IMR-90 (cell line): ENCODE results near the gene PIM3. TPM values are rescaled to one million over a fixed set of nuclear protein-coding genes. Genes with fewer than 3 reads are reported as not detected.

Experiments
- ATAC-seq: fragments of 200-7000 bp; cut with Tn5 transposase; 2 replicates; pipeline ENCODE4 v1.9.1; 2020; ENCODE audit warnings: low read depth, mild to moderate bottlenecking, moderate library complexity
- BruUV-seq: library from RNA; stranded (reverse); fragments of 400-500 nt; replicated peaks from 2 replicates; lab custom pipeline; 2021; lab: Mats Ljungman, UMichigan
- CTCF ChIA-PET: fragments of 300-600 bp; formaldehyde crosslinking; extraction: SDS; loops from one replicate; lab custom pipeline; 2021; ENCODE audit warnings: antibody characterized with exemption; lab: Yijun Ruan, JAX
- POLR2A ChIA-PET: fragments of 300-600 bp; sonication (Branson Sonifier 250); formaldehyde crosslinking; loops from one replicate; lab custom pipeline; 2022; ENCODE audit warnings: antibody characterized with exemption; ENCODE audit not compliant: unreplicated experiment; lab: Charles Lee
- DNase-seq: peaks from one replicate; pipeline ENCODE4 v3.0.0; 2013
- H2AFZ ChIP-seq: replicated peaks from 2 replicates; pipeline ENCODE3; 2013; ENCODE audit warnings: low read length, mild to moderate bottlenecking; ENCODE audit not compliant: poor library complexity
- H2AK5ac ChIP-seq: 2 replicates; pipeline ENCODE4 v1.6.1; 2013; ENCODE audit warnings: low read depth, low read length, inconsistent platforms
- H2AK9ac ChIP-seq: replicated peaks from 2 replicates; pipeline ENCODE3; 2013; ENCODE audit warnings: mild to moderate bottlenecking, low read depth, low read length, moderate library complexity; ENCODE audit not compliant: poor library complexity
- H2BK120ac ChIP-seq: 2 replicates; pipeline ENCODE4 v1.6.1; 2013; ENCODE audit warnings: low read depth, low read length, inconsistent platforms
- H2BK15ac ChIP-seq: 3 replicates; pipeline ENCODE4 v1.6.1; 2013; ENCODE audit warnings: low read depth, low read length, inconsistent platforms
- H2BK20ac ChIP-seq: 2 replicates; pipeline ENCODE4 v1.6.1; 2013; ENCODE audit warnings: low read depth, mild to moderate bottlenecking, inconsistent platforms, low read length, moderate library complexity
- H2BK5ac ChIP-seq: 2 replicates; pipeline ENCODE4 v1.6.1; 2013; ENCODE audit warnings: mild to moderate bottlenecking, low read depth, low read length, inconsistent platforms; ENCODE audit not compliant: poor library complexity, severe bottlenecking
- H3K14ac ChIP-seq: replicated peaks from 2 replicates; pipeline ENCODE4 v1.6.1; 2013; ENCODE audit warnings: low read depth, low read length, inconsistent platforms
- H3K18ac ChIP-seq: 2 replicates; pipeline ENCODE4 v1.6.1; 2013; ENCODE audit warnings: low read depth, low read length, control low read depth
- H3K23ac ChIP-seq: 2 replicates; pipeline ENCODE4 v1.6.1; 2013; ENCODE audit warnings: low read depth, low read length, inconsistent platforms
- H3K27ac ChIP-seq: 2 replicates; pipeline ENCODE4 v1.5.1; 2013; ENCODE audit warnings: mild to moderate bottlenecking, control low read depth, low read length; ENCODE audit not compliant: insufficient read depth
- H3K27me3 ChIP-seq: 2 replicates; pipeline ENCODE4 v1.6.1; 2013; ENCODE audit warnings: low read length; ENCODE audit not compliant: control insufficient read depth, insufficient read depth
- H3K36me3 ChIP-seq: 2 replicates; pipeline ENCODE4 v1.6.1; 2013; ENCODE audit warnings: low read length, mixed read lengths; ENCODE audit not compliant: control insufficient read depth, insufficient read depth
- H3K4ac ChIP-seq: 2 replicates; pipeline ENCODE4 v1.6.1; 2013; ENCODE audit warnings: low read depth, low read length, inconsistent platforms
- H3K4me1 ChIP-seq: 2 replicates; pipeline ENCODE4 v1.6.1; 2013; ENCODE audit warnings: low read length, mixed read lengths; ENCODE audit not compliant: control insufficient read depth, insufficient read depth
- H3K4me2 ChIP-seq: 2 replicates; pipeline ENCODE4 v1.6.1; 2013; ENCODE audit warnings: low read depth, mild to moderate bottlenecking, control low read depth, low read length, moderate library complexity
- H3K4me3 ChIP-seq: 2 replicates; pipeline ENCODE4 v1.5.1; 2013; ENCODE audit warnings: low read depth, mild to moderate bottlenecking, control low read depth, low read length, moderate library complexity; ENCODE audit not compliant: insufficient read depth
- H3K56ac ChIP-seq: 2 replicates; pipeline ENCODE4 v1.6.1; 2013; ENCODE audit warnings: low read length, inconsistent platforms; ENCODE audit not compliant: insufficient read depth; ENCODE audit errors: extremely low read depth
- H3K79me1 ChIP-seq, 2 experiments: 2 replicates each; pipeline ENCODE4 v1.6.1; 2013; ENCODE audit warnings: low read length in 2 of 2, inconsistent platforms in 1 of 2, low read depth in 1 of 2
- H3K9ac ChIP-seq: 2 replicates; pipeline ENCODE4 v1.6.1; 2013; ENCODE audit warnings: low read depth, low read length, control low read depth
- H3K9me1 ChIP-seq: 2 replicates; pipeline ENCODE4 v1.6.1; 2013; ENCODE audit warnings: low read length, inconsistent platforms; ENCODE audit not compliant: insufficient read depth
- H3K9me3 ChIP-seq: 2 replicates; pipeline ENCODE4 v1.6.1; 2013; ENCODE audit warnings: low read length; ENCODE audit not compliant: control insufficient read depth, insufficient read depth
- H4K20me1 ChIP-seq: 2 replicates; pipeline ENCODE4 v1.6.1; 2013; ENCODE audit warnings: low read length, inconsistent platforms; ENCODE audit not compliant: insufficient read depth
- H4K5ac ChIP-seq: 2 replicates; pipeline ENCODE4 v1.6.1; 2013; ENCODE audit warnings: mild to moderate bottlenecking, low read depth, low read length, control low read depth
- H4K8ac ChIP-seq, 2 experiments: 2 replicates each; pipeline ENCODE4 v1.6.1; 2013; ENCODE audit warnings: low read depth in 2 of 2, low read length in 2 of 2, control low read depth in 1 of 2, inconsistent platforms in 1 of 2
- H4K91ac ChIP-seq: 2 replicates; pipeline ENCODE4 v1.6.1; 2013; ENCODE audit warnings: low read depth, low read length, inconsistent platforms; ENCODE audit not compliant: insufficient read depth
- FOS ChIP-seq: fragments of 150-350 bp; IDR thresholded peaks from 2 replicates; pipeline ENCODE4 v1.6.1; 2016; ENCODE audit warnings: low read depth, low read length
- WGBS, 2 experiments: methylation state at CpG; one replicate each; pipeline versions ENCODE4 v1.1.5 to v1.1.7; 2013; ENCODE audit warnings: missing lambda C conversion rate in 2 of 2; ENCODE audit not compliant: insufficient read length in 1 of 2; ENCODE audit errors: extremely low coverage in 2 of 2; 5-methylcytosine and 5-hydroxymethylcytosine counted together
- dilution Hi-C: fragments of 300-500 bp; cut with HindIII; formaldehyde crosslinking; loops from one replicate; pipeline ENCODE4 v1.14.3; 2018; ENCODE audit warnings: low sequenced_read_pairs; ENCODE audit not compliant: unreplicated experiment
- in situ Hi-C: fragments of 300-500 bp; cut with MboI; formaldehyde crosslinking; loops from 3 replicates; pipeline ENCODE4 v1.14.3; 2019; ENCODE audit warnings: low sequenced_read_pairs, inconsistent platforms, mixed read lengths
- intact Hi-C: fragments of 100-400 bp; cut with micrococcal nuclease; formaldehyde crosslinking; loops from 2 replicates; pipeline ENCODE4 v1.10.0; 2022
- polyA plus RNA-seq, 3 experiments: library from polyadenylated mRNA; depleted of rRNA; stranded (reverse); fragments of >200 nt; gene quantifications; 2 replicates each; pipeline ENCODE4 v1.2.3, GENCODE V29; 2012; ENCODE audit warnings: low replicate concordance in 1 of 3
- total RNA-seq: library from RNA; depleted of rRNA; stranded (reverse); fragments of >200 nt; gene quantifications from 2 replicates; pipeline ENCODE4 v1.2.3, GENCODE V29; 2012

Gene PIM3
- total and polyA plus RNA-seq, 2 of the 4 experiments (the other 2 are of a cell fraction) = 8.6 to 24.7 TPM

GRCh38 chr22:50001388-50002231, 41.0 kb downstream of the PIM3 start:
- ATAC-seq = no peak
- no peak overlapping the region for H4K8ac ChIP-seq
- DNase-seq = no peak
- CTCF ChIA-PET = interaction anchor here (0.8 kb wide), 1 partner anchor 28 kb away, joined by 3 read pairs; no protein-coding TSS in a partner anchor
- TF ChIP-seq FOS = no peak
- no peak overlapping the region for H2BK120ac ChIP-seq
- H3K14ac ChIP-seq = no peak overlapping the region
- no peak overlapping the region for H3K18ac ChIP-seq
- H2AK9ac ChIP-seq = no peak overlapping the region
- peaks cover 2% of the 10 kb centered on the region; the same call in 1 of the 2 replicates for H3K4me1 ChIP-seq
- peaks cover 22% of the 10 kb centered on the region for H3K27me3 ChIP-seq
- POLR2A ChIA-PET = interaction anchor here (0.6 kb wide), 1 partner anchor 140 kb away, joined by 4 read pairs; no protein-coding TSS in a partner anchor
- no peak overlapping the region for H3K56ac ChIP-seq
- intact Hi-C loops = no loop called here
- no peaks in the 10 kb centered on the region for H3K36me3 ChIP-seq
- H3K27ac ChIP-seq = no peak overlapping the region
- BruUV-seq = no TSS peak
- in situ Hi-C loops = no loop called here
- no peak overlapping the region for H4K5ac ChIP-seq
- dilution Hi-C loops = no loop called here
- H3K4ac ChIP-seq = no peak overlapping the region
- no peak overlapping the region for H3K23ac ChIP-seq
- H2BK15ac ChIP-seq = no peak overlapping the region
- H3K9me1 ChIP-seq = peaks cover 4% of the 10 kb centered on the region; the same call in 1 of the 2 replicates
- no peak overlapping the region for H2AK5ac ChIP-seq
- H3K4me2 ChIP-seq = no peak overlapping the region
- no peak overlapping the region for H2BK5ac ChIP-seq
- H3K4me3 ChIP-seq = no peak overlapping the region
- no peaks in the 10 kb centered on the region for H4K20me1 ChIP-seq
- no peak overlapping the region for H2BK20ac ChIP-seq
- no peaks in the 10 kb centered on the region for H3K79me1 ChIP-seq
- no peaks in the 10 kb centered on the region for H3K9me3 ChIP-seq
- 70% methylated on average over 3 of the region's 16 CpGs; no CpG with 5 or more reads in 1 of the 2 experiments for WGBS, 2 experiments
- H4K91ac ChIP-seq = no peak overlapping the region
- no peak overlapping the region for H3K9ac ChIP-seq
- no peak overlapping the region for H2AFZ ChIP-seq
